Muscle of arm (tissue), 14 donors: Measurements from ENCODE around the gene NSG2. TPM values are rescaled to one million over a fixed set of nuclear protein-coding genes. Genes with fewer than 3 reads are reported as not detected.
A peak's percentile ranks its signal among the peaks of the same experiment; 100 is the strongest.

Source experiments
- DNase-seq: peaks from one replicate; pipeline ENCODE4 v3.0.0-alpha.2; 2013
- long read RNA-seq, 11 donors: transcript quantifications; one replicate each; lab custom pipeline, GENCODE V29; 2026
- polyA plus RNA-seq, 12 donors: library from polyadenylated mRNA; unstranded; fragments of 120-200 nt; gene quantifications; one replicate each; pipeline ENCODE4 v1.2.1, GENCODE V29; 2013; ENCODE audit not compliant: insufficient read length in 12 of 12

NSG2 gene
- polyA plus RNA-seq, result 10 to 100 TPM in 1 of 12 donors, 1 to 10 TPM in 2, under 1 TPM in 6, not detected in 3; 0.15 to 10.2 (median 0.20) TPM
- long read RNA-seq, donor 1, transcript NSG2-201 (5 exons, 2,452 nt), result major isoform, 8 of 8 reads
- long read RNA-seq, donor 1, partial matches to known transcripts, result 0 of 8 reads
- long read RNA-seq, donor 1, other reads (novel, unspliced or antisense), result 0 of 8 reads
- long read RNA-seq, donor 2, result 0 reads
- long read RNA-seq, donor 3, result 0 reads
- long read RNA-seq, donor 4, result 0 reads
- long read RNA-seq, donor 5, partial matches to known transcripts, result 0 of 1 reads
- long read RNA-seq, donor 5, other reads (novel, unspliced or antisense), result 0 of 1 reads
- long read RNA-seq, donor 6, result 0 reads
- long read RNA-seq, donor 7, result 0 reads
- long read RNA-seq, donor 8, result 0 reads
- long read RNA-seq, donor 9, result 0 reads
- long read RNA-seq, donor 10, result 0 reads
- long read RNA-seq, donor 11, result 0 reads

DNA sequence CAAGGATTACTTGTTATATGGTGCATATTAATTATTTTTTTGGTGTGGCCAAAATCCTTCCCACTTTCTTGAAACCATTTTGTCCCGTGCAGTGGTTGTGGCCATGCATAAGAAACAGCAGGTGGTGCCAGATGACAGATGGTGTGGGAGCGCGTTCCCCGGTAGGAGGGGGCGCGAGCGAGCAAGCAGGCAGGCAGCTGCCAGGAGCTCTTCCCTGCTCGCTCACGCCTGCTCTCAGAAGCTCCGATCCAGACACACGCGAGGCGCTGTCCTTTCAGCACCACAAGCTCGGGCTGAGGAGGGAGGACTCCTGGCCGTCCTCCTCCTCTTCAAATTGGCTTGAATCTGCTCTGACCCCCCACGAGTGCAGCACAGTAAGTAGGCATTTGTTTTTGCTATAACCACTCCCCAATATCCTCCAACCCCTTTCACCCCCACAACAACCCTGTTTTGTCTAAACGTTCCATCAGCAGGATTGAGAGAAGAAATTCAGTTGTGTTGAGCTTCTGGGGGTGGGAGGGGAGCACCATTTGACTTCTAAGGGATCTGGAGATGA, at the start of gene NSG2:
Gene NSG2, plus strand, starts transcription at position 237 of the 556 bp plus-strand sequence. CDS start 1,050 bp downstream, outside the sequence.
- DNase-seq, result peak; percentile 90

DNA sequence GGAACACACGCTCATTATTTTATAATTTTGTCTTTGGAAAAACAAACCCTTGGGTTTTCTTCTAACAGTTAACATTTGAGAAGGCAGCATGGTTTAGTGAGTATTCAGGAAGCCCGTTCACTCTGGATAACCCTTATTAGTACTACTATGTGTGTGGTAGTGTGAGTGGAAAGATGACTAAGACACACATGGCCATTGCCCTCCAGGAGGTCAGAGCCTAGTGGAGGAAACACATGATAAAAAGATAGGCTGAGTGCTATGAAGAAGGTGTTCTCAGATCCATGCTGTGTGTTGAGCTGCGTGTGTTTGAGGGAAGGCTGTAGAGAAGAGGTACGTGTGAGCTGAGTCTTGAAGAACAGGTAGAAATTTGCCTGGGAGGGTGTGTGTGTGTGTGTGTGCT, 48.2 kb upstream of the NSG2 start:
- no peak for DNase-seq

DNA sequence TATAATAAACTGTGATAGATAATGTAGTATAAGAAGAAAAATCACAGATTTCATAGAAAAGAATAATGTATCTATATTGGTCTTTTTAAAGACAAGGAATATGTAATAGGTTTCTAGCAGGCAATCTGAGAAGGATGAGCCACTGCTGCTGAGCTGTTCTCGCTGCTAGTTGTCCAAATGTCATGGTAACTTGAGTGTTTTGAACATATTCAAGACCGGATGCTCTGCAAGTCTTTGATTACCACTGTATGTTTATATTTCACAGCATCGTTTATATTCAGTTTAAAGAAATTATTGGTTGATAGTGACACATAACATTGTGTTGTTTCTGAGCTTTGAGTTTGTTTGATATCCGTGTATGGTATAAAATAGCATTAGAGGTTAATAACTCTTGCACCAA, 47.0 kb upstream of the NSG2 start:
- no peak for DNase-seq

- no peak for DNase-seq
Observed at GRCh38 chr5:174000076-174000475, 45.4 kb upstream of the NSG2 start.

GRCh38 chr5:174003795-174004194, 41.7 kb upstream of the NSG2 start:
- no peak for DNase-seq

DNA sequence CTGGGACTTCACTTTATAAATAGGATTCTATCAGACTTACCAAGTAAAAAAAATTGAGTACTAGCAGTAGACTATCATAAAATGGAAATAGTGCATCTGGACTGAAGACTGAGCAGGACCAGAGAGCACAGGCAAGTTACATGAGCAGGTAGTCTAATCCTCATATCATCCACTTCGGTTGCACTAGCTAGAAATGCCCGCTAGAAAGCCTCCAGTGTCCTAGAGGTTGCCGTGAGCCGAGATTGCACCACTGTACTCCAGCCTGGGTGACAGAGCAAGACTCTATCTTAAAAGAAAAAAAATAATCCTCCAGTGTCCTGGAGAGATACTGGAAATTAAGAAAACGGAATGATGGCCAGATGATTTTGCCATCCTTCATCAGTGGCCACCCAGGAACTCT, 36.6 kb upstream of the NSG2 start:
- DNase-seq, result no peak

DNA sequence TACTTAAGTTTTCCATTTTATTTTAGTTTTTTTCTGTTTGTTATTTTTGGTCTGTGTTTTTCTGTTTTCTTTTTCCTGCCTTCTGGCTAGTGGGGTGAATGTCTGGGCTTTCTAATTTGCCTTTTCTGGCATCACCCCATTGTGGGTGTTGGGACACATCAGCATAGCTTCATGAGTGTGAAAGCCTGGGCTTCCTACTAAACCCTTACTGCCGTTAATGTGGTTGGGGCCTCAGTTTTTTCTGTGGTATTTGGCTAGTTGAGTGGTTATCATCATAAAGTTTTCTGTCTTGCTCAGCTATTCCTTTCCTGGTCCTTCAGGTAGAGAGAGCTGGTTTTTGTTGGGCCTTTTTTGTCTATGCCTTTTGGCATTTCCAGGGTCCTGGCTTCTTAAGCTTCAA, 35.1 kb upstream of the NSG2 start:
- no peak for DNase-seq

- DNase-seq, result no peak
Observed at GRCh38 chr5:174011441-174011840, 34.1 kb upstream of the NSG2 start.

- DNase-seq, result peak; percentile 1
Observed at GRCh38 chr5:174020069-174020927, 25.2 kb upstream of the NSG2 start.

DNA sequence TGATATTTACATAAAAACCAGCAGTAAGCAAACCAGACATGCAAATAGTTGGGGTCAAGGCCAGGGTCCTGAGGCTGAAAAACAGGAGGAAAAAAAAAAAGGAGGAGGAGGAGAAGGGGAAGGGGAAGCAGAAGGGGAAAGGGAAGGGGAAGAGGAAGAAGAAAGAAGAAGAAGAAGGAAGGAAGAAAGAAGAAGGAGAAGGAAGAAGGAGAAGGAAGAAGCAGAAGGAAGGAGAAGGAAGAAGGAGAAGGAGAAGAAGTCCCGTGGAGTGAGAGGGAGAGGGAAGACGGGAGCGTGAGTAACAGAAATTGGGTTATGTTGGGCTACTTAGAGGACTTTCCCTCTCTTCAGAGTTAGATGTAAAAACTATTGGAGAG, 24.6 kb upstream of the NSG2 start:
- no peak for DNase-seq

DNA sequence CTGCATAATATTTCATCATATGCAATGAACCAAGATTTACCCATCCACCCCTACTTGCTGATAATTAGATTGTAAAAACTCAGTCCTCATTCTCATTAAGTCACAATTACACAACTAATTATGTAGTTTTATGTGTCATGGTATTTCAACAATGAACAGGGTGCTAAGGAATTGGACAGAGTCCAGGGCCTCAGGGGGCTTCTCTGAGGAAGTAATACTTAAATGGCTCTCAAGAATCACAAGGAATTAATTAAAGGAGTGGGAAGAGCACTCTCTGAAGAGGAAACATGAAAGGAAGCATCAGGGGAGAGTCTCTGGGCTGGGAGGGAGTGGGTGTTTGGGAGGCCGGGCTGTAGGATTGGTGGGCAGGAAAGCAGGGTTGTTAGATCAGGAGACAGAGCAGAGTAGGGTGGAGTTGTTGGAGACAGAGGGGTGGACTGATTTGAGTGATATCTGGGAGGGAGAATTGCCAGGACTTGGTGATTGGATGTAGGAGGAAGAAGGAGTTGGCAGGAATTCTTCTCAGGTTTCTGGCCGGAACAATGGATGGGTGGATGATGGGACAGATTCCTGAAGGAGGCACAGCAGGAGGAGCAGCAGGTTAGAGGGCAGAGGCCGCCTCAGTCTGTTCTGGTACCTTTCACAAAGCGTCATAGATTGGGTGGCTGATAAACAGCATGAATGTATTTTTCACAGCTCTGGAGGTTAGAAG, 23.0 kb upstream of the NSG2 start:
- no peak for DNase-seq

GRCh38 chr5:174030286-174030685, 15.2 kb upstream of the NSG2 start:
- DNase-seq, result no peak

GRCh38 chr5:174044466-174045254, 846 bp upstream of the NSG2 start:
- DNase-seq, result no peak

- DNase-seq, result no peak
Observed at GRCh38 chr5:174046558-174046957, 1.1 kb downstream of the NSG2 start.

DNA sequence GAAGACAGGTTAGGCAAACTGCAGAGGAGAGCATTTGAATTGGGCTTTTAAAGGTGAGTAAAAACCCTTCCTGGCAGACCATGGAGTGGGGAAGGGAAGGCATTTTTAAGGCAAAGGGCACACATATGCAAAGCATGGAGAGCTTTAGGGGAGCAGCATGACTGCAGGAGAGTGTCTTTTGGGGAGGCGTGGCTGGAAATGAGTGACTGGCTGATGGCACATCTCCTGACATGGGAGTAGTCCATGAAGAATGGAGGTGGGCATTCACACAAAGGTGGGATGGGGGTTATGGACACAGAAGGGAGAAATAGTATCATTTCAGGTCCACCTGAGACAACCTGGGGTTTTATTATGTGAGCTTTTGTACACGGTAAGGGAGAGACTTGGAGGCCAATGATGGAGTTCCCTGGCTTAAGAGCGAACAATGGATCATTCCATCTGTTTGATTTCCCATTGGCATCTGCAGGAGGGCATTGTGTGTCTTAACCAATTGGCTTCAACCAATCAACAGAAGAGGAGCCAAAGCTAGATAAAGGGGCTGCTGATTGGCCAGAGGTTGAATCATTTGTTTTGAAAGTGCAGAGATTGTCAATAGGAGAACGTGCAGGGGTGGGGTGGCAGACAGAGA, 2.1 kb downstream of the NSG2 start:
- DNase-seq, result no peak

DNA sequence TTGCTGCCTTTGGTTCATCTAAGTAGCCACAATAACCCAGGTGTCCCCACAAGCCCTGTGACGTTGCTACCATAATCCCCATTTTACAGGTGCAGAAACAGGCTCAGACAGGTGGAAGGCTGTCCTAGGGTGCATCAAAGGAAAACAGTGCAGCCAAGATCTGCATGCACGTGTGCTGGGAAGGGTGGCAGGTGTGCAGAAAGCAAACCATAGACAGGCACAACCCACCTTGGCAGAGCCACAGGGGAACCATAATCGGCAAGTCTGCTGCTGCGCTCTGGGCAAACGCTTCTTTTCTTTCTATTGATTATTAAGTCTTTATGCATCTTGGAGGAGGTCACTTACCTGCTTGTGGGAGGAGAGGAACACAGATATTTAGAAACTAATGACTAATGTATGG, 7.1 kb downstream of the NSG2 start:
- DNase-seq, result no peak

DNA sequence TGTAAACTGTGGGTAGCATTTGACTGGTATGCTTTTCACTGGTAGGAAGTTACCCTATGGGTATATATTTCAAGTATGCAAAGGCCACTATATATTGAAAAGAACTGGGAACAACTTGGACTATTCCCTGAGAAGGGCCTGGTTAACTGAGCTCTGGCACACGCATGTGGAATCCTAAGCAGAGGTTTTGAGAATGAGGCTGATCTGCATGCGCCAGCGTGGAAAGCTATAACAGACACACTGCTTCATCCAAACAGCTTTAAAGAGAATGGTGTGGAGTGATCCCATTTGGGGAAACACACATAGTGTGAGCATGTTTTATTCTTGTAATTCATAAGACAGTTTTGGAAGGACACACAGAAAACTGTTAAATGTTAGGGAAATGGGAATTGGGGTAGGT, 8.4 kb downstream of the NSG2 start:
- DNase-seq, result no peak

GRCh38 chr5:174056064-174056847, 10.8 kb downstream of the NSG2 start:
- DNase-seq, result no peak

DNA sequence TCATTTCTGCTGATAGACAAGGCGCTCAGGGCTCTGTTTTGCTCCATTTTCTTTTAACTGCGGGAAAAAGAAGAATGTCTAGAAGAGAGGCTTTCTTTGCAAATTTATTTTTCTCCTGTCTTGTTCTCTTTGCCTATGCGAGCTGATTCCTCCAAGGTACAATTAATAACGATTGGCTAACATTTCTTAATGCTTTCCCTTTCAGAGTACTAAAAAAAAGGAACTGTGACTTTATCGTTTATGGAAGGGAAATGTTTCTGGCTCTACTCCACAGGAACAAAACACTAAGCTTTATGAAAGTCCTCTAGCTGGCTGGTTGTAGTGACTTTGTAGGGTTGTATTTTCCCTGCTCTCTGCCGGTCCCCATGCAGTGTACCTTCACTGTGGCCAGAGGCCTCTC, 11.7 kb downstream of the NSG2 start:
- no peak for DNase-seq
